Measurements from ENCODE around the gene RSAD1. TPM values are rescaled to one million over a fixed set of nuclear protein-coding genes. Genes with fewer than 3 reads are reported as not detected.

RSAD1 gene
- total RNA-seq = 10 to 100 TPM; 10.7 to 26.3 (median 21.3) TPM

DNA sequence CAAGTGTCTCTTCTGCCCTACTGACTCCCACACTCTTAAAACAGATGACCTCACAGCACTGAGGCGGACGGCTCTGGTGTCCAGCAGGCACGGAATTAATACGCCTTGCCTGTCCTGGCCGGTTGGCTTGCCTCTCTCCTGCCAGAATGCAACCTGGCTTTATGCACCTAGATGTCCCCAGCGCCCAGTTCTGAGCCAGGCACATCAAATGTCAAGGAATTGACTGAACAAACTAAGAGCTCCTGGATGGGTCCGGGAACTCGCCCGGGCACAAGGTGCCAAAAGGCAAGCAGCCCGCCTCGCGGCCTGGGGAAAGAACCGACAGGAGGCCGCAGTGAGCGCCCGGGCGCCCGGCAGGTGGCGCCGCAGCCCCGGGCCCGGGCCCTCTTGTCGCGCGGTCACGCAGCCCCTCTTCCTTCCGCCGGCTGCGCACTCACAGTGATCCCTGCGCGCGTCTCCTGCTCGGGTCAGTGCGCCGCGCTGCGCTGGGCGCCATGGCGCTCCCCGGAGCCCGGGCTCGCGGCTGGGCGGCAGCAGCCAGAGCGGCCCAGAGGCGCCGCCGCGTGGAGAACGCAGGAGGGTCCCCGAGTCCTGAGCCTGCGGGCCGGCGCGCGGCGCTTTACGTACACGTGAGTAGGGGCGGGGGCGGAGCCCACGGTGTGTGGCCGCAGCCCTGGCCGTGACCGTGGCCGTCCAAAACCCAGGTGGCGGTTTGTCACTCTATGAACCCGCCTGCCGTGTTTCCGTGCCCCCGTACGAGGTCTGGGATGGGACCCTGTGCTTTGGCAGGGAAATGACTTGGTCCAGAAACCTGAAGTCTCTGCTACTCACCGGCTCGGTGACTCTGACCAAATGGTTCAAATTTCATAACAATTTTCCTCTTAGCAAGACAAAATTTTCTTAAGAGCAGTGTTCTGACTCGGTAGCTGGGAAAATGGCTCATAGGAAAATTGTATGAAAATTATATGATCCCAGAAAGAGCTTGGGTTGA lies at the start of gene RSAD1:
RSAD1 (plus strand) TSS at position 470 of the 991 bp plus-strand sequence; CDS start at position 495, 25 bp downstream.
- Histone ChIP-seq H3K4me1 (peaks cover 0 to 50% (median 8%) of the 10 kb centered on the region in 3 donors), H3K27ac (peak within 1 kb of the TSS; percentile 78 to 93 (median 88)), H3K36me3 (peaks cover 0 to 19% of the 10 kb centered on the region in 2 donors), H3K27me3 (peaks cover 16% of the 10 kb centered on the region), H3K9me3 (no peaks in the 10 kb centered on the region), H3K4me3 (peak within 1 kb of the TSS; percentile 82 to 83)
- WGBS, 2 donors (ENCODE audit: low coverage in 1 of 2) = 0% methylated on average over 1 to 12 of the region's 75 CpGs
- peak; percentile 87 for ATAC-seq
- TF ChIP-seq POLR2A (IDR thresholded peaks at IDR 0.05) = peak; percentile 92 to 96
- peak; percentile 74 for TF ChIP-seq POLR2AphosphoS5 (IDR thresholded peaks at IDR 0.05)
- no peak for TF ChIP-seq EP300 (IDR thresholded peaks at IDR 0.05)
- TF ChIP-seq, protein P1, sequence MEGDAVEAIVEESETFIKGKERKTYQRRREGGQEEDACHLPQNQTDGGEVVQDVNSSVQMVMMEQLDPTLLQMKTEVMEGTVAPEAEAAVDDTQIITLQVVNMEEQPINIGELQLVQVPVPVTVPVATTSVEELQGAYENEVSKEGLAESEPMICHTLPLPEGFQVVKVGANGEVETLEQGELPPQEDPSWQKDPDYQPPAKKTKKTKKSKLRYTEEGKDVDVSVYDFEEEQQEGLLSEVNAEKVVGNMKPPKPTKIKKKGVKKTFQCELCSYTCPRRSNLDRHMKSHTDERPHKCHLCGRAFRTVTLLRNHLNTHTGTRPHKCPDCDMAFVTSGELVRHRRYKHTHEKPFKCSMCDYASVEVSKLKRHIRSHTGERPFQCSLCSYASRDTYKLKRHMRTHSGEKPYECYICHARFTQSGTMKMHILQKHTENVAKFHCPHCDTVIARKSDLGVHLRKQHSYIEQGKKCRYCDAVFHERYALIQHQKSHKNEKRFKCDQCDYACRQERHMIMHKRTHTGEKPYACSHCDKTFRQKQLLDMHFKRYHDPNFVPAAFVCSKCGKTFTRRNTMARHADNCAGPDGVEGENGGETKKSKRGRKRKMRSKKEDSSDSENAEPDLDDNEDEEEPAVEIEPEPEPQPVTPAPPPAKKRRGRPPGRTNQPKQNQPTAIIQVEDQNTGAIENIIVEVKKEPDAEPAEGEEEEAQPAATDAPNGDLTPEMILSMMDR (IDR thresholded peaks at IDR 0.05) = peak in 3 of 4 experiments; percentile 90 to 94 (median 93)

DNA sequence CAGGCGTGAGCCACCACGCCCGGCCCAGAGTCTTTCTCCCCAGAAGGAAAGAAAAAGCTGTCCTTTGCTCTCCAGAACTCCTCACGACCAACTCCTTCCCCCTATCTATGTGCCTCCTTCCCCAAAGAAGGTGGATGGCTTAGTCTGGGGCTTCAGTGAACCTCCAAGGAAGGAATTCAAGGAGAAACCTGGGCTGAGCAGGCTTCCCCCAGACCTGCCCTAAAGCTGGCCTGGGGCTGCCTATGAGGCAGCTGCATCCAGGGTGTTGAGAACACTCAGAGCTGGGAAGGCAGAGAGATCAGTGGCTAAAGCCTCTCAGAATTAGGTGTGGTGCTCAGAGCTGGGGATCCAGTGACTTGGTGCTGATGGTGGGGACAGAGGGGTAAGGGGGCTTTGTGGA lies 48.9 kb upstream of the RSAD1 start:
- ATAC-seq = no peak
- 100% methylated on average over 2 of the region's 4 CpGs; no CpG with 5 or more reads in 1 of the 2 donors for WGBS, 2 donors (ENCODE audit: low coverage in 1 of 2)
- Histone ChIP-seq H3K4me1 (peaks cover 0 to 42% (median 10%) of the 10 kb centered on the region in 3 donors), H3K36me3 (peaks cover 0 to 5% of the 10 kb centered on the region in 2 donors), H3K27me3 (no peaks in the 10 kb centered on the region), H3K9me3 (no peaks in the 10 kb centered on the region), H3K27ac (no peak overlapping the region), H3K4me3 (no peak overlapping the region)
- no peak for TF ChIP-seq POLR2A (IDR thresholded peaks at IDR 0.05)
- TF ChIP-seq, protein P1 (IDR thresholded peaks at IDR 0.05) = no peak
- TF ChIP-seq EP300 (IDR thresholded peaks at IDR 0.05) = no peak
- no peak for TF ChIP-seq POLR2AphosphoS5 (IDR thresholded peaks at IDR 0.05)

DNA sequence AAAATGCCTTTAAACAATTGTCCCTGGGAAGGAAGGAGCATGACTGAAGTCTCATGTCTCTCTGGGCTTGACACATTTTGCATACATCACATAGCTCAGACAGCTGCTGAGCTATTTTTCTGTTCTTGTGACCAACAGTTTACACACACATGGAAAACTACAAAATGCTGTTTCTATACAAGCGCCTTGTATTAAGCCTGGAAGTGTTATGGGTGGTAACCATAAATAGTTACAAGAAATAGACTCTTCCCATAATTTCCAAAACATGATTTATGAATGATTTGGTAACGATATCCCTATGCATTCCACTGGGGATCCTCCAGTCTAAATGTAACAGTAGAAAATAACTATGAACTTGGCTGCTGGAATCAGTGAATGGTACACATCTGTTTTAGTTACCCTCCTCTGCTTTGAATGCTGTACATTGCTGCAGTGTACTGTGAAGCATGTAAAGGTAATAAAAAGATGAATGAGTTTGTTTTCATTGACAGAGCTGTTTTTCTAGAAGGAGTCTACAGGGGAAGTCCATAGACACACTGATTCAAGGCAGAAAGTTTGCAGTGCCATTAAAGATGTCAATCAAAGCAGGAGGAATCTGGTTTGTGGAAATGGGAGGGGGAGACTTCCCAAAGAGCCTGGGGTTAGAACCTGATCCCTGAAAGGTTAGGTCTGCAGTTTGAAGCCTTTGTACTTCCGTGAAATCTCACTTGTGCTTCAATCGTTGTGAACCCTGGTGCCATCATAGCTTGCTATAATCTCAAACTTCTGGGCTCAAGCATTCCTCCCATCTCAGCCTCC lies 47.6 kb upstream of the RSAD1 start:
- H3K27ac ChIP-seq = no peak overlapping the region
- H3K4me1 ChIP-seq = peaks cover 0 to 30% (median 10%) of the 10 kb centered on the region in 3 donors
- H3K27me3 ChIP-seq = no peaks in the 10 kb centered on the region
- TF ChIP-seq POLR2A (IDR thresholded peaks at IDR 0.05) (no peak), POLR2AphosphoS5 (IDR thresholded peaks at IDR 0.05) (no peak), EP300 (IDR thresholded peaks at IDR 0.05) (no peak)
- TF ChIP-seq, protein P1 (IDR thresholded peaks at IDR 0.05) = no peak
- no peak overlapping the region for H3K4me3 ChIP-seq
- H3K36me3 ChIP-seq = peaks cover 0 to 9% of the 10 kb centered on the region in 2 donors
- ATAC-seq = no peak
- H3K9me3 ChIP-seq = no peaks in the 10 kb centered on the region
- WGBS, 2 donors (ENCODE audit: low coverage in 1 of 2) = 52 to 61% methylated on average over 4 of the region's 4 CpGs

DNA sequence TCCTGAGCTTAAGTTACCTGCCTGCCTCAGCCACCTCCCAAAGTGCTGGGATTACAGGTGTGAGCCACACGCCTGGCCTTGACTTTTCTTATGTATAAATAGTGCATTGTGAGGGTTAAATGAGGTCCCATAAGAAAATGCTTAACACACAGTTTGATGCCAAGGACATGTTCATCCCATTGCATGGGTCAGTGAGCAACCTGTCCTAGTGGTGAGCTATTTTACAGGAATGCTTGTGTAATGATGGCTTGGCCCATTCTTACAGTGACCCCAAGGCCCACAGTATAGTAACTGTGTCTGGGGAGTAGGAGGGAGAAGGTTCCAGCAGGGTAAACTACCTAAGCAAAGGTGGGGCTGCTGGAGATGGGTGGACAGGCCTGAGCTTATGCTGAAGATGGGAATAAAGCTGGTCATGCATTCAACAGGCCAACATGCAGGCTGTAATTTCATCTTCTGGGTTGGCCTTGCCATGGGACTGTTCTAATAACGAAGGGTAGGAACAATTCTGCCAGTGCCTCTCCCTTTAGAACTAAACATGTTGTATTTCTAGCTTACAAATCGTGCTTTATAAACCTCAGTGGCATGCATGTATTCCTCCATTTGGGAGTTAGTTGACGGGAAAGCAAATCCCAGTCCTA lies 46.4 kb upstream of the RSAD1 start:
- peaks cover 0 to 14% of the 10 kb centered on the region in 2 donors for H3K36me3 ChIP-seq
- H3K4me1 ChIP-seq = peaks cover 0 to 19% (median 2%) of the 10 kb centered on the region in 3 donors
- 72 to 96% methylated on average over 3 to 4 of the region's 4 CpGs for WGBS, 2 donors (ENCODE audit: low coverage in 1 of 2)
- no peak overlapping the region for H3K27ac ChIP-seq
- ATAC-seq = no peak
- no peaks in the 10 kb centered on the region for H3K27me3 ChIP-seq
- no peaks in the 10 kb centered on the region for H3K9me3 ChIP-seq
- H3K4me3 ChIP-seq = no peak overlapping the region
- TF ChIP-seq POLR2A (IDR thresholded peaks at IDR 0.05) (no peak), EP300 (IDR thresholded peaks at IDR 0.05) (no peak), POLR2AphosphoS5 (IDR thresholded peaks at IDR 0.05) (no peak)
- TF ChIP-seq, protein P1 (IDR thresholded peaks at IDR 0.05) = no peak

Data from gastroesophageal sphincter (tissue), 4 donors.